GM21786 (cell line): Measurements from ENCODE around the gene LRRC23.

Source experiments
- ATAC-seq: cut with Tn5 transposase; IDR thresholded peaks from one replicate; pipeline ENCODE4 v1.9.1; 2021; ENCODE audit not compliant: unreplicated experiment

LRRC23 gene

GRCh38 chr12:6942331-6942665, 37.7 kb downstream of the LRRC23 start:
- no peak for ATAC-seq

GRCh38 chr12:6943389-6943721, 38.7 kb downstream of the LRRC23 start:
- ATAC-seq, result peak; percentile 25

GRCh38 chr12:6943722-6944380, 39.2 kb downstream of the LRRC23 start, which contains the start of the genes C12orf57 and RNU7-1:
C12orf57 (plus strand) TSS chr12:6944022; CDS start chr12:6944122, 100 bp downstream.
RNU7-1 (plus strand) TSS chr12:6943816.
- ATAC-seq, result peak; percentile 25

GRCh38 chr12:6944381-6945186, 40.0 kb downstream of the LRRC23 start:
- peak; percentile 36 for ATAC-seq

GRCh38 chr12:6945613-6946012, 41.0 kb downstream of the LRRC23 start:
- no peak for ATAC-seq

GRCh38 chr12:6946033-6946919, 41.7 kb downstream of the LRRC23 start:
- peak; percentile 23 for ATAC-seq

- ATAC-seq, result no peak
Observed at GRCh38 chr12:6946920-6947374, 42.3 kb downstream of the LRRC23 start.

GRCh38 chr12:6947615-6948014, 43.0 kb downstream of the LRRC23 start:
- ATAC-seq, result no peak

GRCh38 chr12:6948873-6949594, 44.4 kb downstream of the LRRC23 start:
- no peak for ATAC-seq

- no peak for ATAC-seq
Observed at GRCh38 chr12:6950401-6950801, 45.8 kb downstream of the LRRC23 start.

GRCh38 chr12:6950811-6951540, 46.4 kb downstream of the LRRC23 start, which contains the start of gene PTPN6:
PTPN6 (plus strand) TSS chr12:6951356; CDS start chr12:6951513, 157 bp downstream.
- peak; percentile 18 for ATAC-seq

GRCh38 chr12:6951551-6952120, 47.0 kb downstream of the LRRC23 start:
- ATAC-seq, result no peak

- no peak for ATAC-seq
Observed at GRCh38 chr12:6952121-6952862, 47.7 kb downstream of the LRRC23 start.

GRCh38 chr12:6952863-6953441, 48.3 kb downstream of the LRRC23 start:
- ATAC-seq, result no peak

- peak; percentile 43 for ATAC-seq
Observed at GRCh38 chr12:6953442-6954315, 49.1 kb downstream of the LRRC23 start.

- ATAC-seq, result no peak
Observed at GRCh38 chr12:6954316-6955107, 49.9 kb downstream of the LRRC23 start.
